GM19468 (cell line): ENCODE data around the gene KIF2A.
A peak's percentile ranks its signal among the peaks of the same experiment; 100 is the strongest.

Experiments used
- ATAC-seq: cut with Tn5 transposase; IDR thresholded peaks from one replicate; pipeline ENCODE4 v1.9.1; 2021; ENCODE audit warnings: mild to moderate bottlenecking, moderate library complexity, moderate number of reproducible peaks; ENCODE audit not compliant: unreplicated experiment; ENCODE audit errors: extremely low read depth

The KIF2A gene

GRCh38 chr5:62326702-62327101 lies 20.7 kb downstream of the KIF2A start:
- ATAC-seq, result no peak

GRCh38 chr5:62327138-62328053 lies 21.4 kb downstream of the KIF2A start:
- ATAC-seq, result no peak

- no peak for ATAC-seq
Observed at GRCh38 chr5:62328772-62329491, 22.9 kb downstream of the KIF2A start.

GRCh38 chr5:62330302-62330701 lies 24.3 kb downstream of the KIF2A start:
- ATAC-seq, result no peak

GRCh38 chr5:62331921-62332320 lies 25.9 kb downstream of the KIF2A start:
- no peak for ATAC-seq

- ATAC-seq, result no peak
Observed at GRCh38 chr5:62333250-62333794, 27.3 kb downstream of the KIF2A start.

GRCh38 chr5:62334082-62334481 lies 28.1 kb downstream of the KIF2A start:
- no peak for ATAC-seq

GRCh38 chr5:62340392-62340791 lies 34.4 kb downstream of the KIF2A start:
- ATAC-seq, result no peak

GRCh38 chr5:62340979-62341378 lies 35.0 kb downstream of the KIF2A start:
- ATAC-seq, result no peak

- peak; percentile 74 for ATAC-seq
Observed at GRCh38 chr5:62341783-62342475, 35.9 kb downstream of the KIF2A start.

GRCh38 chr5:62342476-62342837 lies 36.5 kb downstream of the KIF2A start:
- ATAC-seq, result peak; percentile 16

GRCh38 chr5:62343428-62343827 lies 37.4 kb downstream of the KIF2A start:
- ATAC-seq, result no peak

GRCh38 chr5:62346748-62347147 lies 40.7 kb downstream of the KIF2A start:
- ATAC-seq, result no peak

GRCh38 chr5:62347928-62348327 lies 41.9 kb downstream of the KIF2A start:
- no peak for ATAC-seq

GRCh38 chr5:62348723-62349481 lies 42.9 kb downstream of the KIF2A start:
- no peak for ATAC-seq

GRCh38 chr5:62354028-62354874 lies 48.2 kb downstream of the KIF2A start:
- peak; percentile 73 for ATAC-seq

- ATAC-seq, result no peak
Observed at GRCh38 chr5:62362701-62363100, 56.7 kb downstream of the KIF2A start.

- ATAC-seq, result no peak
Observed at GRCh38 chr5:62369039-62369438, 63.0 kb downstream of the KIF2A start.

- ATAC-seq, result no peak
Observed at GRCh38 chr5:62371409-62371808, 65.4 kb downstream of the KIF2A start.
